Fibroblast of lung (primary cell): Measurements from ENCODE around the gene REM1.

Experiments
- EZH2 ChIP-seq: IDR thresholded peaks from 2 replicates; pipeline ENCODE4 v1.5.1; 2012; ENCODE audit warnings: low read length, control low read depth, mild to moderate bottlenecking; ENCODE audit errors: missing control alignments
- TF ChIP-seq, protein P1 (sequence below), 2 donors: IDR thresholded peaks in 1 of 2; conservative IDR thresholded peaks in 1 of 2; 1 replicate in 1 of 2; 2 replicates in 1 of 2; pipeline ENCODE4 v1.5.1; 2011 to 2012; ENCODE audit warnings: low read length in 2 of 2, control low read depth in 1 of 2, inconsistent platforms in 1 of 2, low read depth in 1 of 2, mild to moderate bottlenecking in 1 of 2

DNA sequence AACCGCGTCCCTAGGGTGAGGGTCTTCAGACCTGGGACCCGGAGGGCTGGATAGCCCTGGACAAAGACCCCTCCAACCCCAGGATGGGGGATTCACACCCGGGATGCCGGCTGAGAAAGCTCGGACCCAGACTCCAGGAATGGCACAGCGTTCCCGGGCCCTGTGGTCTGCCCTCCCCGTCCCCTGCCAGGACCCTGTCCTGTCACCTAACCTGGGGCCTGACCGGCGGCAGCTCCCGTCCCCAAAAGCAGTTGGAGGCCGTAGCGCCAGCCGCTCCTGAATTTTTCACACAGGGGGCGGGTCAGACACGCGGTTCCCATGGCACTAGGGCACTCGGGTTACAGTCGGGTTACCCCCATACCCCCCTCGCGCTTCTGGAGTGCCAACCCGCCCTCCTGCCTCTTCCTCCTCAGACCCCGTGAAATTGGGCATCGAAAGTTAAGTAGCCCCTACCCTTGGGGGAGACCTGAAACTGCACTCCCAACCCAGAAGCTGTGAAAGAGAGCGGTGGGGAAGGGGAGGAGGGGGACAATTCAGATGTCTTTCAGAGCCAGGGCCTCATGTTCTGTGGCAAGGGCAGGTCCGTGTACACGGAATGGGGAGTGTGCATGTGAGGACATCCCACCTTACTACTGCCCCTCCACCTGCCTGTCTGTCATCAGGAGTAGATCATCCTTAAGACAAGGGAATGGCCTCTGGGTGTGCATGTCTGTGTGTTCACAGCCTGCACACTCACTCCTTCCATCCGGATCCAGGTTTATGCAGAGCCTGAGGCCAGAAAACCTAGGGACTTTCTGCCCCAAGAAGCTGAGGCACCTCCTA lies 595 bp downstream of the REM1 start:
- peak; percentile 63 for TF ChIP-seq EZH2
- TF ChIP-seq, protein P1, sequence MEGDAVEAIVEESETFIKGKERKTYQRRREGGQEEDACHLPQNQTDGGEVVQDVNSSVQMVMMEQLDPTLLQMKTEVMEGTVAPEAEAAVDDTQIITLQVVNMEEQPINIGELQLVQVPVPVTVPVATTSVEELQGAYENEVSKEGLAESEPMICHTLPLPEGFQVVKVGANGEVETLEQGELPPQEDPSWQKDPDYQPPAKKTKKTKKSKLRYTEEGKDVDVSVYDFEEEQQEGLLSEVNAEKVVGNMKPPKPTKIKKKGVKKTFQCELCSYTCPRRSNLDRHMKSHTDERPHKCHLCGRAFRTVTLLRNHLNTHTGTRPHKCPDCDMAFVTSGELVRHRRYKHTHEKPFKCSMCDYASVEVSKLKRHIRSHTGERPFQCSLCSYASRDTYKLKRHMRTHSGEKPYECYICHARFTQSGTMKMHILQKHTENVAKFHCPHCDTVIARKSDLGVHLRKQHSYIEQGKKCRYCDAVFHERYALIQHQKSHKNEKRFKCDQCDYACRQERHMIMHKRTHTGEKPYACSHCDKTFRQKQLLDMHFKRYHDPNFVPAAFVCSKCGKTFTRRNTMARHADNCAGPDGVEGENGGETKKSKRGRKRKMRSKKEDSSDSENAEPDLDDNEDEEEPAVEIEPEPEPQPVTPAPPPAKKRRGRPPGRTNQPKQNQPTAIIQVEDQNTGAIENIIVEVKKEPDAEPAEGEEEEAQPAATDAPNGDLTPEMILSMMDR (conservative IDR thresholded peaks at IDR 0.05 in 1 of 2, IDR thresholded peaks at IDR 0.05 in 1 of 2; ENCODE audit: low read depth in 1 of 2, low read length in 2 of 2), result no peak
